Smooth muscle cell of the brain vasculature (primary cell): ENCODE results near the gene ASTE1.
"Not testable (repeated sequence)": the region's sequence is repeated elsewhere in the genome, so short reads cannot be mapped to it uniquely, and the experiment has no call there.

Experiments
- DNase-seq: peaks from one replicate; pipeline ENCODE4 v3.0.0-alpha.2; 2012; ENCODE audit warnings: low read depth, low spot score

ASTE1 gene, protein sequence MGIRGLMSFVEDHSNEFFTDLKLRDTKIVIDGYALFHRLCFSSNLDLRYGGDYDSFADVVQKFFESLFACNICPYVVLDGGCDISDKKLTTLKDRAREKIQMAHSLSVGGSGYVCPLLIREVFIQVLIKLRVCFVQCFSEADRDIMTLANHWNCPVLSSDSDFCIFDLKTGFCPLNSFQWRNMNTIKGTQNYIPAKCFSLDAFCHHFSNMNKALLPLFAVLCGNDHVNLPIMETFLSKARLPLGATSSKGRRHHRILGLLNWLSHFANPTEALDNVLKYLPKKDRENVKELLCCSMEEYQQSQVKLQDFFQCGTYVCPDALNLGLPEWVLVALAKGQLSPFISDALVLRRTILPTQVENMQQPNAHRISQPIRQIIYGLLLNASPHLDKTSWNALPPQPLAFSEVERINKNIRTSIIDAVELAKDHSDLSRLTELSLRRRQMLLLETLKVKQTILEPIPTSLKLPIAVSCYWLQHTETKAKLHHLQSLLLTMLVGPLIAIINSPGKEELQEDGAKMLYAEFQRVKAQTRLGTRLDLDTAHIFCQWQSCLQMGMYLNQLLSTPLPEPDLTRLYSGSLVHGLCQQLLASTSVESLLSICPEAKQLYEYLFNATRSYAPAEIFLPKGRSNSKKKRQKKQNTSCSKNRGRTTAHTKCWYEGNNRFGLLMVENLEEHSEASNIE

DNA sequence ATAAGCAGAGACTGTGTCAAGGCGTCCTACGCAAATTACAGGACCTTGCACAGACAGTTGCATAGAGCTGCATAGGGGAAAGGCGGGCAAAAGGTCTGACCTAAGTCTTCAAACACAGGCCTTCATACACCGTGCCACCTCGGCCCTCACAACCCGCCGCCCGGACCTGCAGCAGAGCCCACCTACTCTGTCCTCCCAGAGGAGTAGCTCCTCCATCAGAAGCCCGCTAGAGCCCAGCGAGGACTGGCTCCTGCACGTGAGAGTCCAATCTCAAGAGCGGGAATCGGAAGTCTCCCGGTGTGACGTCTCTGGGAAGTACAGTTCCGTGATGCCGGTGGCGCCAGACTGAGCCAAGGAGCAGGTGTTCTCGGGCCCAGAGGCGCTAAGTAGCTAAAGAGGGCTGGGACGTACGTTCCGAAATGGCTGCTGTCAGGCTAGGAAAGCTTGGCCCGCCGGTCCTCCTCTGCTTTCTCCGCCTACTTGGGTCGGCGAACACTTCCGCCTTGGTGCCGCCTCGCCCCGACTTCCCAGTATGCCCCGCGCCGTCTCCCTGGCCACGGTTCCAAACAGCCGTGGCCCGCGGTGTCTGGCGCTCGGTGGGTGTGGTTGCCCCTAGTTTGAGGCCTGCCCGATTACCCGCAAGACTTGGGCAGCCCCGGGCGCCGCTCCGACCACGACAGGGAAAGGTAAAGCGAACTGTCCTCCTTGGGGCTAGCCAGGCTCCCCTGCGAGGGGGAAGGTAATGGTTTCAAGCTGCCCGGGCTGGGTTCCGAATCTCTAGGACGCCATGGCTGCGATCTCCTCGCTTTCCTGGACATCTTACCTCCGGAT is at the start of gene ASTE1, which contains the start of gene NEK11:
TSS of gene ASTE1 (minus strand) at position 505 of the 831 bp plus-strand sequence. CDS start 1,519 bp downstream, outside the sequence.
TSS of gene NEK11 (plus strand) at position 557 of the 831 bp plus-strand sequence. CDS start 2,832 bp downstream, outside the sequence.
- peak; percentile 67 for DNase-seq

DNA sequence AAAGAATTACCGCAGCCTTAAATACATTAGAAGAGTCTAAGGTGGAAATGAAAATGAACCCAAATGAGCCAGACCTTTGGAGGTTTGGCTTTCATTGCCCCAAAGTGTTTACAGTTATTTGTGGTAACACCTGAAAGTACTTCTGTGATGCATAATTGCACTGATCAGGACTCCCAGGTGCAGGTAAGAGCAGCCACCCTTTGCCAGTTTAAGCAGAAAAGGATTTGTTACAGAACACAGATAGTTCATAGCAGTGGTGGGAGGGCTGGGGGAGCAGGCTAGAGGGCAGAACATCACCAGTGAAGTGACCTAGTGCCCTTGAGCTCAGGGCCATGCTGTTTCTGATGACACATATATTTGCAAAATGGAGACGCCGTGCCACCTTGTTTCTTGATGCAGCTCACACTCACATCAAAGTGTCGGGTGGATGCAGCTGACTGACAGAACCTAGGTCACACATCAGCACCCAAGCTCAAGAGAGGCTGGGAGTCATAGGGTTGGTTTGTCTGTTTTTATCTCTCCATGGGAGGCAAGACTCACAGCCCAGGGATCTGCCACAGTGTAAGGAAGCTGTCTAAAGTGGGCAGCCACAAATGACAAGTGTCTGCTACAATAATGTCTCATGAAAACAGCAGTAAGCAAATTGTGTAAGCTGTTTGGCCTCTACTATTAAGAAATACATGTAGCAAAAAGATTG is 49.2 kb upstream of the ASTE1 start:
- DNase-seq = no peak

DNA sequence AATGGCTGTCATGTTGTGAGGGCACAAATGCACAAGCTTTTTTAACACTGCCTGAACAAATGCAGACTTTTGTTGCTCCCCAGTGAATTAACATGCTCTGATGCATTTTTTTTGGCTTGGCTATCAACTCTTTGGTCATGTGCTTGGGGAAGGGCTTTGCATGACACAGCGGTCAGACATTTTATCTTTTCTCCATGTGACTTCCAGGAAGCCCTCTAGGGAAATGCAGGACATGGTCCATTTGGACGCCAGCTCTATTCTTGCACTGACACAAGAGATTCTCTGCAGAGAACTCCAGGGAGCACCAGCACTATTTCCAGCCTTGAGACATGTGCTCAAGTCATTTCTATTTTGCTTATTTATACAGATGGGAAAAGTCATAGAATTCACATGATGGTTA is 46.2 kb upstream of the ASTE1 start:
- no peak for DNase-seq

DNA sequence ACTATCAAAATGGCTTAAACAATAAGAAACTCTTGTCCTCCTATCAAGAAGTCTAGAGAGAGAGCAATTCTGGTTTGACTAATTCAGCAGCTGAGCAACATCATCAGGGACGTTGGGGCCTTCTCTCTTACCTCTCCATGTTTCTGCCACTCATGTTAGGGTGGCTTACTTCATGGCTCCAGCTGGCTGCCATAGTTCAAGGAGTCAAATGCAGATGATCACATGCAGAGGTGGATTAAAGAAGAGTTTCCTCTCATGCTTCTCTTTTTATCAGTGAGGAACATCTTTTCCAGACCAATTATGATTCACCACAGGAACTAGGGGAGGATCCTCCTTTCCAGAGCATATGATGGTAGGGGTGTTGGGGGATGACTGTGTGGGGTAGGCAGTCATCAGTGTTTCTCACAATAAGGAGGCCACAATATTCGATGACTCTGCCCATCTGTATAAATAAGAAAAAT is 45.5 kb upstream of the ASTE1 start:
- no peak for DNase-seq

DNA sequence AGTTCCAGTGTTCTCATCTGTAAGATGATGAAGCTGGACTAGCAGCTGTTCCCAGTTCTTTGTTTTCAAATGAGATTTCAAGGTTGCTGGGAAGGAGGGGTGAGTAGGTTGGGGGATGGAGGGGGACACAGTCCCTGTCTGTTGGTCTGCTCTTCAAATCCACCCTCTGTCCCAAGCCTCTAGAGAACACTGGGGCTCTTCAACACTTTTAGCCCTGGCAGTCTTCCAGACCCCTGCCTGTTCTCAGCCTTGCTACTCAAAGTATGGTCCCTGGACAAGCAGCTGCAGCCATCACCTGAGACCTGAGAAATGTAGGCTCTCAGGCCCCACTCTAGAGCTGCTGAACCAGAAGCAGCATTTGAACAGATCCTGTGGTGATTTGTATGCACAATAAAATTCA is 41.4 kb upstream of the ASTE1 start:
- DNase-seq = no peak

DNA sequence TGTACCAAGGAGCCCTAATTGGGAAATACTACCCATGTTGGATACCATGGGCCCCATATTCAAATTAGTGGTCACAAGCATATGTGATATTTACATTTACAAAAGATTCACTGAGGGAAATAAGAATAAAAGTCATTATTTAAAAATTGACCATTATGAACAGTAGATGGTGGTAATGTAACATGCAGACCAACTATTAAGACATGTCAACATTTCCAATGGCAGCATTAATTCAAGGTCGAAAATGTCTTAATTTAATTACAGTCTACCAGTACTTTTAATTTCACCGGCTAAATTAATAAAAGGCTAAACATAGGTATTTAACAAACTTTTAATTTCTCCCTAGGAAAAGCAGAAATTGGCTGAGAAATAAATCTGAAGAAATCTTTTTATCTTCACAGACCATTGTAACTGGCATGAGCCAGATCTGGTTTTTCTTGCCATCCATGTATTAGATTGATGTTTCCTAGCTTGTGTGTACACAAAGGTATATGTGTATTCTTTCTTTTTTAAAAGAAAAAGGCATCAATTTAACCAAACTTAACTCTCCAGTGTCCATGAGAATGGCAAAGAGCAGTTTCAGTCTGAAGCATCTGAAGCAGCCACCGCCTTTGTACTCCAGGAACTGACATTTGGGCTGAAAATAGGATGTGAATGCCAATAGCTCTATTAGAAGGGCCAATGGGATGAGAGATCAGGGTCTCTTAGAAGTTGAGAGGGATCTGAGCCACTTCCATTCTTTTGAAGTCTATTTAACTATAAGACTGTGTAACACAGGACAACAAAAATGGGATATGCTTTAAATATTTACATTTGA is 26.6 kb upstream of the ASTE1 start:
- DNase-seq = no peak

DNA sequence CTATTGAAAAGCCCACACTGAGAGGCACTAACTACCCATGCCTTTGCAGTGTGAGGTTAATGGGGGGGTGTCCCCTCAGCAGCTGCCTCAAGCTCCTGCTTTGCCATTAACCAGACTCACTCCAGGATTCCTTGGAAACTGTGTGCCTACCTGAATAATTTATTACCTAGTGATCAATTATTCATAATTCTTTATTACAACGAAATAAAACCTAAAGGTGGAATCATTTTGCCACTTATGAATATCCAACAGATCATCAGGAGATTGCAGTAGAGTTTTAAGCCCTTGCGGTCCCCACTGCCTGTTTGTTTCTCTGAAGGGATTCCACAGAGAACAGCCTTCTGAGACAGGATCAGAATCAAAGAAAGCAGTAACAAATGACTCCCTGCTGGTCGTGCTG is 23.4 kb upstream of the ASTE1 start:
- no peak for DNase-seq

DNA sequence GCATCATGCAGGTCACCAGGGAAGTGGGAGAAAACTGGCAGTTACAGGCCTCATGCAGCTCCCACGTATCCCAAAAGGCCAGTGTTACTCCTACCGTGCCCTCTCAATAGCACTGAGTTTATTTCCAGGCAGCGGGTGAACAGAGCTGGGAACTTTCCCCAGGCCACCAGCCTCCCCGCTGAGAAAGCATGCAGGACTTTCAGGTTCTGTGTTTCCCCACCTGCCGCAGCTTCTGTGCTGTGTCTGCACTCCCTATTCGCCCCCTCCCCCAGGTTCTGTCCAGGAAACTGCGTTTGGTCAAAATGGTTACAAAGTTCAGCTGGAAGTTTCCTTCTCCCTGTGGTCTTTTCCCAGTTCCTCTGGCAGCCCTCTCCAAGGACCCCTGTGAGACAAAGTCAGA is 21.4 kb upstream of the ASTE1 start:
- no peak for DNase-seq

DNA sequence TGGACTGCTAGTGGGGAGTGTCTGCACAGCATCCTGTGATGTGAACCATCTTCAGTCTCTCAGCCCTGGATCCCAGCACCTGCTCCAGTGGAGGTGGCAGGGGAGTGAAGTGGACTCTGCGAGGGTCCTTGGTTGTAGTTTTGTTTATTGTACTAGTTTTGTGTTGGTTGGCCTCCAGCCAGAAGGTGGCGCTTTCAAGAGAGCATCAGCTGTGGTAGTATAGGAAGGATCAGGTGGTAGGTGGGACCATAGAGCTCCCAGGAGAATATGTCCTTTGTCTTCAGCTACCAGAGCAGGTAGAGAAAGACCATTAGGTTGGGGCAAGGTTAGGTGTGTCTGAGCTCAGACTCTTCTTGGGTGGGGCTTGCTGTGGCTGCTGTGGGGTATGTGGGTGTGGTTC is 21.0 kb upstream of the ASTE1 start:
- DNase-seq = no peak

DNA sequence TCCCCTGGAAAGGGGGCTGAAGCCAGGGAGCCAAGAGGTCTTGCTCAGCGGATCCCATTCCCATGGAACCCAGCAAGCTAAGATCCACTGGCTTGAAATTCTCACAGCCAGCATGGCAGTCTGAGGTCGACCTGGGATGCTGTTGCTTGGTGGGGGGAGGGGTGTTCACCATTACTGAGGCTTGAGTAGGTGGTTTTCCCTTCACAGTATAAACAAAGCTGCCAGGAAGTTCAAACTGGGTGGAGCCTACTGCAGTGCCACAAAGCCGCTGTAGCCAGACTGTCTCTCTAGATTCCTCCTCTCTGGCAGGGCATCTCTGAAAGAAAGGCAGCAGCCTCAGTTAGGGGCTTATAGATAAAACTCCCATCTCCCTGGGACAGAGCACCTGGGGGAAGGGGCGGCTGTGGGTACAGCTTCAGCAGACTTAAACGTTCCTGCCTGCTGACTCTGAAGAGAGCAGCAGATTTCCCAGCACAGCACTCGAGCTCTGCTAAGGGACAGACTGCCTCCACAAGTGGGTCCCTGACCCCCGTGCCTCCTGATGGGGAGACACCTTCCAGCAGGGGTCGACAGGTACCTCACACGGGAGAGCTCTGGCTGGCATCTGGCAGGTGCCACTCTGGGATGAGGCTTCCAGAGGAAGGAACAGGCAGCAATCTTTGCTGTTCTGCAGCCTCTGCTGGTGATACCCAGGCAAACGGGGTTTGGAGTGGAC is 15.8 kb upstream of the ASTE1 start:
- DNase-seq = not testable (repeated sequence)

DNA sequence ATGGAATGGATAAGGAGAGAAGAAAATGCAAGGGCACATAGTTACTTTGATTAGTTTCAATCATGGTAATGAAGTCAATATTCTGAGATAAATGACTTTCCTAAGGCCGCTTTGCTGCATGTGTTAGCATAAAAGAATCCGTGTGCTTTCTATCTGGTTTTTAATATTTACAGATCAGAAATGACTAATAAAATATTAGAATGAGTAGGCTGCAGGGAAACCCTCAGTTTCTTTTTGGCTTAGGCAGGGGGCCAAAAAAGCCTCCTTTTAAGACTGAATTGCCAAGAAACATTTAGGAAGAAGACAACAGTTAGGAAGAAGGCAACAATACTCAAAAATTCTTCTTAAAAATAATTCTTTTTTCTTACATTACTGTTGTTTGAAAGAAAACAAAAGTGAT is 11.7 kb upstream of the ASTE1 start:
- no peak for DNase-seq

DNA sequence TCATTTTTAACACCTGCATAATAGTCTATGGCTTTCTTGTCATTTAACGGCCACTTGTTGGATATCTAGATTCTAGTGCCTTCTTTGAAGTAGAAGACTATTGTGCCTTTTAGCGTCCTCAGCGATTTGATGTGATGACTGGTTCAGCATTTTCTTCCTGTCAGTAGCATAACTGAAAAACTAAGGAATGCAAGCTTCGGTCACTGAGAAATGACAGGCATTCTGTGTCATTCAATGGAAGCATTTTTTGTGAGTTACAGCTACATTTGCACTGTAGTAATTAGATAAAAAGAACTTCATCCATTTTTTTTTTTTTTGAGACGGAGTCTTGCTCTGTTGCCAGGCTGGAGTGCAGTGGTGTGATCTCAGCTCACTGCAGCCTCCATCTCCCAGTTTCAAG is 10.4 kb upstream of the ASTE1 start:
- DNase-seq = no peak

DNA sequence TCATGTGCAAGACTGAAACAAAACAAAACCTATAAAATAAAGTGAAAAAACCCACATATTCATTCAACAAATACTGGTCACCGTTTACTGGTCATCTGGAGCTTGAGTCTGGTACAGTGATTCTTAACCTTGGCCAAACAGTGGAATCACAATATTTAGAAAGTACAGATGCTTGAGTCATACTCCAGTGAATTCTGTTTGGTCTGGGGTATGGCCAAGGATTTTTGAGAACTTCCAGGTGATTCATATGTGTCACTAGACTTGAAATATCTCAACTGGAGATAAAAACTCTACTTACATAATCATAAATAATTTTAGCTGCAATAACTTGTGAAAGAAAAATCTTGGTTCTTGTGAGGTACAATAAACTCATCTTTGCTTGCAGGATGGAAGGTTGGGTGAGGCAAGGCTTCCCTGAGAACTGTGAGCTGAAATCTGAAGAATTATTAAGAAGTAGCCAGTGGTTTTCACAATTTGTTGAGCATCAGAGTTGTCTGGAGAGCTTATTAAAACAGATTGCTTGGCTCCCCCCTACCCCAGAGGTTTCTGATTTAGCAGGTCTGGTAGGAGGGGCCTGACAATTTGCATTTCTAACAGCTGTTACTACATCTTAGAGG is 9.7 kb upstream of the ASTE1 start:
- DNase-seq = no peak

DNA sequence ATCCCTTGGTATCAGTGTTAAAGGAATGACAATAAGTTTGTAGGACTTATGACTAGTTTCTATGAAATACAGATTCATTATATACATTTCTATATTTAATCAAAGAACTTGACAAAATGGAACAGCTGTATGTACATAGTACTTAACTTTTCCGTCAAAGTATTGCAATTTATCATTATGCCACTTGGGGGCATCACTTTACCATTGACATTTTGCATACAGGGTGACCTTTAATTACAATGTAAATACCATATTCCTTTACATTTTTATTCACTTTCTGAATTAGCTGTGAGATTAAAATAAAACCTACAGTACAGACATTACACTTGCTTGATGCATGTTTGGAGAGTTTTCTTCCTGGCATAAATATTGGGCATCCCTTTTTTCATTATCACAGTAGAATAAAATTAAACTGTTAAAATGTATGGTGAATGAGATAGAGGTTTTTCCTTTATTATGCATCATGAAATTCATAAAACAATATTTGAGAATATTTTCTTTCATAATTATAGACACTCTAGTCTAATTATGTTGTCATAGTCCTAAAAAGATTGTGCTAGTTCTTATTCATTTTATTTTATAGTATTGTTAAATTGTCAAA is 7.0 kb upstream of the ASTE1 start:
- DNase-seq = peak; percentile 39

DNA sequence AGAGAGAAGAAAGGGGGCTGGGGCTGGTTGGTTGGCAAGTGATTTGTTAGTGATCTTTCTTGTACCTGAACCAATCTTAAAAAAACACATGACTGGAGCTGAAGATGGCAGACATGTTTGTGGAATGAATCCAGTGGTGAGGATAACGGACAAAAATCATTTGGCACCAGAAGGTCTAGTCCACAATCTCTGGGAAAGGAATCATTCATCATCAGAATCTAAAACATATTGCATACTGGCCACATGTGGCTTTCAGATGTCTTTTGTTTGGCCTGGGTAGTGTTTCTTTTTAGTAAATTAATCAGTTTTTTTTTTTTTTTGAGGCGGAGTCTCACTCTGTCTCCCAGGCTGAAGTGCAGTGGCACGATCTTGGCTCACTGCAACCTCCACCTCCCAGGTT is 5.0 kb upstream of the ASTE1 start:
- no peak for DNase-seq

DNA sequence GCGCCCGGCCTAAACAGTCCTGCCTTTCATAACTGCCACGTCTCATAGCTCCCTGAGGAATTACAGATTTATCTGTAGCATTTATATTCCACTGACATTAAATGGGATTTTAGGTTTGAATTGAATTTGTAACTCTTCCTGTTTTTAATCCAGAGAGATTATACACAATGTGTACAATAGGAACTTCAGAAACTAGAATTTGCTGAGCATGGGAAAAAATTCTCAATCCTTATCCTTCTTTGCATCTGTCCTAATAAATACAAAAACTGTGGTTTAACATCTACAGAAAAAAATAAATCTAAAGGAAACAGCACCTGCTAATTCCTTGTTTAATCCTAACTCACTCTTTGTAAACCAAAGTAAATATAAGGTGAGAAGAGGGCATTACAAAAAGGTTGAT is 2.2 kb upstream of the ASTE1 start:
- DNase-seq = no peak

DNA sequence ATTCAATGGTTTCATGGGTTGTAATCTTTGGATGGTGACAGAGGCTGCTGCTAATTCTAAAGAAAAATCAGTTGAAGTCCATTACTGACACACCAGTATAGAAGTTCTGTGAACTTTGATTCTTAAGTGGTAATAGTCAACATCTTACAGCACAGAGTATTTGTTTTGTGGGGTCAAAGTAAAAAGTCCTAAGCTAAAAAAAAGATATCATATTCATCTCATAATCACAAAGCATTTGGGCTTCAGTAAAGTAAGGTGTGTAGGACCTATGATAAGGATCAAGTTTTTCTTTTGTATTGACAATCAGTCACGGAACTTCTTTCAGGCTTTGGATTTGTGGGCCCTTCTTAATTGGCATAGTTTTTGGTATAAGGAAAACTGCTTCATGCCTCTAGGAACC is 1.1 kb downstream of the ASTE1 start:
- no peak for DNase-seq

DNA sequence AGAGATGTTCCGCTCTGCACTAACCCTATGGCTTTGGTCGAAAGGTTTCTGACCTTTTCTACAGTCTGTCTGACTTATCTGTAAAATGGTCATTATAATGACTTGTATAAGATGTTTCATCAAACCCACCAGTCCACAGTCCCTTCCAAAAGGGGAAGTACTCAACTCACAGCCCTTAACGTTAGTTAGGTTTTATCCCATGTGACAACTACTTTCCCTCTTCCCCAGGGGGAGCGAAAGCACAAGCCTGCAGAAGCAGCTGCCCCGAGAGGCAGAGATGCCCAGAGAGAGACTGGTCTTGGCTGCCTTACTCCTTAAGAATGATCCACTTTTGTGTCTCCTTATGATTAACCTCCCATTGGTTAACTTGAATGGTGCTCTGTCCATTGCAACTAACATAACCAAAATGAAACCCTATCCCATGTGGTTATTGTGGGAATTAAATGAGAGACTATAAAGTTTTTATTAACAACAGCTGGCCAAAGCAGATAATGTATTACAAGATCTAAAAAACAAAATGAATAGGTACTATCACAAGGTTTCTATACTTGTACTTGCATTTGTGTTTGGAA is 6.4 kb downstream of the ASTE1 start:
- DNase-seq = no peak

DNA sequence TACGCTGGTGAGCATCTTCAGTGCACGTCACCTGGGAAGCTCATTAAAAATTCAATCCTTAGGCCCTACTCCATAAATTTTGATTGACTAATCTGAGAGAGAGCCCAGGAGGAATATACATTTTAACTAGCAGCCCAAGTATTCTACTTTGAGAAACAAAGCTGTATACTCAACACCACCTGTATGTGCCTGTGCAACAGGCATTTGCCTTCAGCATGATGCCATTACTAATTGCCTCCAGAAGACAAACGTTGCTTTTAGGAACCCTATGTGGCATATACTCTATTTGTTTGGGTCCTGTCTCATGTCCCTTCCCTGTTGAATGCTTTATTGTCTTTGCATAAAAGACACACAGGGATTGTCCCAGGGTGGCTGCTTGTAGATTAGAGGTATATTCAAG is 7.7 kb downstream of the ASTE1 start:
- no peak for DNase-seq
